GM21825 (cell line): ENCODE data around the gene RBM22.

Experiments
- ATAC-seq: cut with Tn5 transposase; IDR thresholded peaks from one replicate; pipeline ENCODE4 v1.9.1; 2021; ENCODE audit warnings: mild to moderate bottlenecking, moderate library complexity; ENCODE audit not compliant: unreplicated experiment

Gene RBM22

GRCh38 chr5:150653145-150653761, 47.6 kb downstream of the RBM22 start:
- no peak for ATAC-seq

- ATAC-seq = no peak
Measured at GRCh38 chr5:150651924-150652671, 48.8 kb downstream of the RBM22 start.

- no peak for ATAC-seq
Measured at GRCh38 chr5:150651382-150651781, 49.5 kb downstream of the RBM22 start.

- no peak for ATAC-seq
Measured at GRCh38 chr5:150650021-150651006, 50.5 kb downstream of the RBM22 start.

GRCh38 chr5:150649108-150650020, 51.5 kb downstream of the RBM22 start:
- no peak for ATAC-seq

- no peak for ATAC-seq
Measured at GRCh38 chr5:150648294-150649107, 52.4 kb downstream of the RBM22 start.

- no peak for ATAC-seq
Measured at GRCh38 chr5:150647275-150648251, 53.3 kb downstream of the RBM22 start.

- no peak for ATAC-seq
Measured at GRCh38 chr5:150645070-150645700, 55.7 kb downstream of the RBM22 start.

GRCh38 chr5:150644514-150644913, 56.3 kb downstream of the RBM22 start:
- no peak for ATAC-seq

GRCh38 chr5:150644058-150644457, 56.8 kb downstream of the RBM22 start:
- no peak for ATAC-seq

- ATAC-seq = no peak
Measured at GRCh38 chr5:150642991-150643710, 57.7 kb downstream of the RBM22 start.

- ATAC-seq = no peak
Measured at GRCh38 chr5:150642567-150642927, 58.3 kb downstream of the RBM22 start.

- ATAC-seq = no peak
Measured at GRCh38 chr5:150641824-150642566, 58.9 kb downstream of the RBM22 start.

GRCh38 chr5:150641006-150641570, 59.8 kb downstream of the RBM22 start:
- ATAC-seq = no peak
